Stimulated activated CD4-positive, alpha-beta T cell treated with anti-CD3 and anti-CD28 coated beads, Interleukin-4, amount 100 ng/mL, for 48 hours (primary cell): ENCODE data around the gene ZBTB8B.

Source experiments
- DNase-seq, 2 donors: peaks; one replicate each; pipeline ENCODE4 v3.0.0-alpha.2; 2020; ENCODE audit warnings: low read depth in 2 of 2

The ZBTB8B gene

GRCh38 chr1:32508761-32509160, 43.9 kb downstream of the ZBTB8B start:
- no peak for DNase-seq

- no peak for DNase-seq
Observed at GRCh38 chr1:32509939-32510338, 45.1 kb downstream of the ZBTB8B start.
